ENCODE measurements around the gene DOCK7. TPM values are rescaled to one million over a fixed set of nuclear protein-coding genes. Genes with fewer than 3 reads are reported as not detected.
"Not testable (repeated sequence)": the region's sequence is repeated elsewhere in the genome, so short reads cannot be mapped to it uniquely, and the experiment has no call there.

Gene DOCK7
- total RNA-seq, 2 donors from 2014 or later: 8.3 to 20.2 TPM

DNA sequence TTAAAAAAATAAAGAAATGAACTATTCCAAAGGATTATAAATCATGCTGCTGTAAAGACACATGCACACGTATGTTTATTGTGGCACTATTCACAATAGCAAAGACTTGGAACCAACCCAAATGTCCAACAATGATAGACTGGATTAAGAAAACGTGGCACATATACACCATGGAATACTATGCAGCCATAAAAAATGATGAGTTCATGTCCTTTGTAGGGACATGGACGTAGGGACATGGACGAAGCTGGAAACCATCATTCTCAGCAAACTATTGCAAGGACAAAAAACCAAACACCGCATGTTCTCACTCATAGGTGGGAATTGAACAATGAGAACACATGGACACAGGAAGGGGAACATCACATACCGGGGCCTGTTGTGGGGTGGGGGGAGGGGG lies 160.8 kb downstream of the DOCK7 start:
- not testable (repeated sequence) for H3K36me3 Mint-ChIP-seq; H3K27ac Mint-ChIP-seq; DNase-seq (ENCODE audit: low spot score in 2 of 2); H3K9me3 Mint-ChIP-seq; ATAC-seq

DNA sequence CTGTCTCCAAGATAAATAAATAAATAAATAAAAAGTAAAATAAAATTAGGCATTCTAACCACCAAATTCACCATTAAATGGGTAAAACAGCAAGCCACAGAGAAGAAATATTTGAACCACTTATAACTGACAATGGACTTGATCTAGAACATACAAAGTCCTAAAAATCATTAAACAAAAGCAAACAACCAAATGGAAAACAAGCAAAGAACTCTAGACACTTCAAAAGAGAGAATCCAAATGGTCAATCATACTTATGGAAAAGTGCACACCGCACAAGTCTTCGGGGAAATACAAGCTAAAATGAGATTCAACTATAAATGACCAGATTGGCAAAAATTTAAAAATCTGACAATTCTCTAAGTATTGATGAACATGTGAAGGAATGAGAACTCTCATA lies 164.3 kb downstream of the DOCK7 start:
- DNase-seq (ENCODE audit: low spot score in 2 of 2) (no peak), ATAC-seq (no peak)
- H3K27ac Mint-ChIP-seq: no peak overlapping the region
- H3K36me3 Mint-ChIP-seq: peaks cover 17% of the 10 kb centered on the region in 2 donors
- H3K9me3 Mint-ChIP-seq: peaks cover 5% of the 10 kb centered on the region in 2 donors

DNA sequence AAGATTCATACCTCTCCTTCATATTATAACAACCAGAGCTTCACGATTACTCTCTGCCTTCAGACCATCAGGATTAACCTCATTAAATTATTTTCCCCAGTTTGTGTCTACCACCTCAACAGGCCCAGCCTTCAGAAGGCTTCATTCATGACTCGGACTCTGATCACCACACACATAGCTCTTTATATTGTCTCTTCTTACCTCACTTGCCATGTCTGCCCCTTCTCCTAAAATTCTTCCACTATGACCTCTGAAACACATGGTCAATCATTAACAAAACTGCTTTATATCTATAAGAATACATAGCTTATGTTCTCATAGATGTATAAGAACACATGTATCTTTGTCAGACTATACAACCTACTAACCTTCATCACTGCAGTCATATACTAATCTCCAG lies 171.6 kb downstream of the DOCK7 start:
- DNase-seq (ENCODE audit: low spot score in 2 of 2) (no peak), ATAC-seq (no peak)
- Mint-ChIP-seq H3K36me3 (peaks cover 18 to 21% of the 10 kb centered on the region in 2 donors), H3K9me3 (peaks cover 5% of the 10 kb centered on the region in 2 donors), H3K27ac (no peak overlapping the region)

DNA sequence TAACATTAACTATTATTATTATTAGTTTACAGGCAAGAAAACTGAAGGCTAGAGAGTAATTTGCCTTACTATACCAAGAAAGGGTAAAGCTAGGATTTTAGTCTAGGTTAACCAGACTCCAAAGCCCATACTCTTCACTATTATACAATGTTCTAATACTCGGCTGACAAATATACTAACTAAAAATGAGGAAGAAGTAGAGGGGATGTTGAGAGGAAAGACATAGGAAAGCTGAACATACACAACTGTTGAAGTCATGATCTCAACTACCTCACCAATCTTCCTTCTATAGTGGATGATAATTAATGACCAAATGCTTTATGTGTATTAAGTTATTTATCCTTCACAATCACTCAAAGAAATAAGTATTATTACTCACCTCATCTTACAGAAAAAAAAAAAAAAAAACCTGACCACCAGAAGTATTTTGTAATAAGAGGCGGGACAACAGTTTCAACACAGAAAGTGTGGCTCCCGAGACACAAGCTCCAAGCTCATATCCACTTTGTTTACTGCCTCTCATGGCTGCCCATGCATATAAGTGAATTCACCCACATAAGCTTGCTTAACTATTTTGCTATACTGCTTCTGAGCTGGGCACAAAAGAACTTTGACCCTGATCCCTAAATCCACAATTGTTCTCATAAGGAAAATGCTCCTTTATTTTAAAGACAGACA lies 173.3 kb downstream of the DOCK7 start:
- Mint-ChIP-seq H3K9me3 (peaks cover 5% of the 10 kb centered on the region in 2 donors), H3K36me3 (peaks cover 11% of the 10 kb centered on the region in 2 donors), H3K27ac (no peak overlapping the region)
- no peak for ATAC-seq
- DNase-seq (ENCODE audit: low spot score in 2 of 2): no peak

DNA sequence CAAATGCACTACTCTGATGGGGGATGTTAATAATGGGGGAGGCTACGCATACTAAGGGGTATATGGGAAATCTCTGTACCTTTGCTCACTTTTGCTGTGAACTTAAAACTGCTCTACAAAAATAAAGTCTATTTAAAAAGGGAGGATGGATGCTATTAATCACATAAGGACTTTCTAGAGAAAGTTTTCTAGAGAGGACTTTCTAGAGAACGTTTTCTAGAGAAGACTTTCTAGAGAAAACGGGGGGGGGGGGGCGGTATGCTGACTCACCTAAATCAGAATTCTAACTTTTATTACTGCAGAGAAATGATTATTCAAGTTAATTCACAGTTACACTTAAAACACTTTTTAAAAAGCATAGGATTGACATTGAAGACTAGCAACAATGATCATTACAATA lies 175.2 kb downstream of the DOCK7 start:
- H3K9me3 Mint-ChIP-seq: no peaks in the 10 kb centered on the region
- ATAC-seq (no peak), DNase-seq (ENCODE audit: low spot score in 2 of 2) (no peak)
- peaks cover 0 to 4% of the 10 kb centered on the region in 2 donors for H3K36me3 Mint-ChIP-seq
- no peak overlapping the region for H3K27ac Mint-ChIP-seq

DNA sequence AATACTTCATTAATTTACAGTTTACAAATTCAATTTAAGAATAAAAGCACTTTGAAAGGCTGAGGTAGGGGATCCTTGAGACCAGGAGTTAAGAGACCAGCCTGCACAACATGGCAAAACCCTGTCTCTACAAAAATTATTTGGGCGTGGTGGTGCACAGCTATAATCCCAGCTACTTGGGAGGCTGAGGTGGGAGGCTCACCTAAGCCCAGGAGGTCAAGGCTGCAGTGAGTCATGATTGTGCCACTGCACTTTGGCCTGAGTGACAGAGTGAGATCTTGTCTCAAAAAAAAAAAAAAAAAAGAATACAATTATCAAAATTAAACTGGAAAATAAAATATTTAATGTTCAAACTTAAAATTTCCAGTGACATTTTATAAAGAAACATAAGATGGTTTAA lies 179.2 kb downstream of the DOCK7 start:
- no peak overlapping the region for H3K27ac Mint-ChIP-seq
- H3K36me3 Mint-ChIP-seq: peaks cover 0 to 4% of the 10 kb centered on the region in 2 donors
- ATAC-seq (no peak), DNase-seq (ENCODE audit: low spot score in 2 of 2) (no peak)
- no peaks in the 10 kb centered on the region for H3K9me3 Mint-ChIP-seq

DNA sequence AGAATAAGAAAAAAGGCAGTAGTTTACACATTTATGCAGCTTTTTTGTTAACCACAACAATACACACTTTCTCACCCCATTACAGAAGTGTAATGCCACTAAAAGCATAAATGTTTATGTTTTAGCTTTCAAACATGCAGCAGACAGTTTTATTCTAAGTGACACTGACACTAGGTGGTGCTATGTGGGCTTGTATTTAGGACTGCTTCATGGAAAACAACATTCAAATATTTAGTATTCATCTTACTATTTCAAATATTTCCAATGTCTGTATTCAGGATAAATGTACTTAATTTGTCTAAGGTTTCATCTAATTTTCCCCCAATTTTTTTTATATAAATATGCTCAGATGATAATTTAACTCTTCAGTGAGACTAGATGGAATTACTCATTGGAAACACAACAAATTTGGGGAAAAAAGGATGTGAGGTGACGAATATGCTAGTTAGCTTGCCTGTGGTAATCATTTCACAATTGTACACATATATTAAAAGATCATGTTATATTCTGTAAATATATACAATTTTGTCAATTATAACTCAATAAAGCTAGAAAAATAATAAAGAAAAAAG lies 179.9 kb downstream of the DOCK7 start:
- Mint-ChIP-seq H3K36me3 (peaks cover 0 to 4% of the 10 kb centered on the region in 2 donors), H3K9me3 (no peaks in the 10 kb centered on the region), H3K27ac (no peak overlapping the region)
- ATAC-seq (no peak), DNase-seq (ENCODE audit: low spot score in 2 of 2) (no peak)

DNA sequence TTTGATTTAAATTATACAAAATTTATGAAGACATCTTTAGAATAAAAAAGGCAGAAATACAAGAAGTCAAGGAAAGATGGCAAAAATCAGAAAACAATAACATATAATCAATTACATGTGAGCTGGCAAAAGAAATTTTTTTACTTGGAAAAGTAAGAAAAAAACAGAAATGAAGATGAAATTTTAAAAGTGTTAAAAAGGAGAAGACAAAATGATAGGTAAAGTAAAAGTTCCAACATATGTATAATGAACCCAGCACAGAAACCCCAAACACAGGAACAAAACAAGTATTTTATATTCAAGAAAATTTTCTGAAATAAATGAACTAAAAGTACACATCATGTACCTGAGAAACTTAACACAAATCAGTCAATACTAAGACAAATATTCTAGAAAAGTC lies 188.0 kb downstream of the DOCK7 start:
- Mint-ChIP-seq H3K27ac (no peak overlapping the region), H3K36me3 (no peaks in the 10 kb centered on the region), H3K9me3 (no peaks in the 10 kb centered on the region)
- ATAC-seq: no peak
- no peak for DNase-seq (ENCODE audit: low spot score in 2 of 2)

DNA sequence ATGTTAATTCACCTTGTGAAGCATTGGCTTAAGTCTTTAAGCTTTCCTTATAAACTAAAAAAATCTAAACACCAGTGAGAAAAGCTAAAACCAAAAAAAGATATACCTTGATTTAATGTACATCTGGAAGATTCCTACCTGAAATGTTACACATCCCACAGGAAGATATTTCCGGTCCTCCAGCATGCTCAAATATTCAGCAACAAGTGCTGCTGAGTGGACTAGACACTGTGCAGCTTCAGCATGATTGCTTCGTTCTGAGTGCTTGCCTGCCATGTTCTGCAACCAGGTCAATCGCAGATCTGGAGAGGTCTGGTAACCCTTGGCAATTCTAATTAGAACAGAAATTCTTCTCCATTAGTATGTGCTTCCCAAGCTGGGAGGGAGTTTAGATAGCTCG lies 194.0 kb downstream of the DOCK7 start:
- Mint-ChIP-seq H3K9me3 (no peaks in the 10 kb centered on the region), H3K27ac (no peak overlapping the region), H3K36me3 (no peaks in the 10 kb centered on the region)
- DNase-seq (ENCODE audit: low spot score in 2 of 2) (no peak), ATAC-seq (no peak)

DNA sequence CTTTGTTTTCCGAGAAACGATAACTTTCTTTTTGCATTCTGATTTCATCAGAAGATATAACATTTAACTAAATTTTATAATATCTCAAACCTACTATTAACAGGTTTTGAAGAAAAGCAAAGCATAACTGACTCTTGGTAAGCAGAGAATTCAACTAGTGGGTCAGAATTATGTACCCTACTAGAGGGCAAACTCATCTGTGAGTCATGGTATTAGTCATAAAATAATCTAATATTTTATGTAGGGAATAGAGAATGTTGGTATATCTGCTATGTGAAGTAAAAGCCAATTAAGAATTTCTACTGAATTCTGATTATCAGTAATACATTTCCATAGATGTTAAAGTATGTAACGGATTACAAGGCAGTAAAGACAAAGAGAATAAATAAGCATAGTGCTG lies 194.5 kb downstream of the DOCK7 start:
- no peak for DNase-seq (ENCODE audit: low spot score in 2 of 2)
- Mint-ChIP-seq H3K27ac (no peak overlapping the region), H3K9me3 (no peaks in the 10 kb centered on the region), H3K36me3 (no peaks in the 10 kb centered on the region)
- no peak for ATAC-seq

DNA sequence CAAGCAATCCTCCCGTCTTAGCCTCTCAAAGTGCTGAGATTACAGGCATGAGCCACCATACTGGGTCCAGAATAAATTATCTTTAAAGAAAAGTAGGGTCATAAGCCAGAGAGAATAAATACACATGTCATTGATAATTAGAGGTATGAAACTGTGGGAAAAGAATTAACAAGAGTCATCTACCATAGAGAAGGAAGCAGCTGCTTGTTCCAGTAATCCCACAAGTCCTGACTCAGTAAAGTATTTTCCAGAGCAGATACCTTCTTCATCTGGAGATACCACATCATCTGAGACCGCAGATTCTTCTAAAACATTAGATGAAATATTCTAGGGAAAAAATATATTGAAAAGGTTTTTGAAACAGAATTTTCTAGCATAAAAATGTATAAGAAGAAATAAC lies 195.7 kb downstream of the DOCK7 start:
- Mint-ChIP-seq H3K27ac (no peak overlapping the region), H3K36me3 (peaks cover 0 to 6% of the 10 kb centered on the region in 2 donors), H3K9me3 (no peaks in the 10 kb centered on the region)
- ATAC-seq (no peak), DNase-seq (ENCODE audit: low spot score in 2 of 2) (no peak)

DNA sequence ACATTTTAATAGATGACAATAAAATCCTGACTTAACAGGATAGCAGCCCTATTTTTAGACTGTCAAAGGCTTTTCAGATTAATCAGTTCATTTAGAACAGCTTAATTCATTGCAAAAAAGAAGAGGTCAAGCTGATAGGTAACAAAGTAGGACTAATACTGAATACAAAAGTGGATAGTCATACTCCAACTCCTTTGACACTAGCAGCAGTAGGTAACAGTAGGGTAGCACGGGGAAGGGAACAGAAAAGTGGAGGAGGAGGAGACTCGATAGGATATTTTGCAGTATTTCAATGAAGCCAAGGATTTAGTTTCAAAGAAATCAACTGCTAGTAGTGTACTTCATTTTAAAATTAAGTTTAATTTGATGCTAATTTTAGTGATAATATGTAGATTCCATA lies 200.2 kb downstream of the DOCK7 start:
- DNase-seq (ENCODE audit: low spot score in 2 of 2): no peak
- H3K36me3 Mint-ChIP-seq: peaks cover 0 to 6% of the 10 kb centered on the region in 2 donors

DNA sequence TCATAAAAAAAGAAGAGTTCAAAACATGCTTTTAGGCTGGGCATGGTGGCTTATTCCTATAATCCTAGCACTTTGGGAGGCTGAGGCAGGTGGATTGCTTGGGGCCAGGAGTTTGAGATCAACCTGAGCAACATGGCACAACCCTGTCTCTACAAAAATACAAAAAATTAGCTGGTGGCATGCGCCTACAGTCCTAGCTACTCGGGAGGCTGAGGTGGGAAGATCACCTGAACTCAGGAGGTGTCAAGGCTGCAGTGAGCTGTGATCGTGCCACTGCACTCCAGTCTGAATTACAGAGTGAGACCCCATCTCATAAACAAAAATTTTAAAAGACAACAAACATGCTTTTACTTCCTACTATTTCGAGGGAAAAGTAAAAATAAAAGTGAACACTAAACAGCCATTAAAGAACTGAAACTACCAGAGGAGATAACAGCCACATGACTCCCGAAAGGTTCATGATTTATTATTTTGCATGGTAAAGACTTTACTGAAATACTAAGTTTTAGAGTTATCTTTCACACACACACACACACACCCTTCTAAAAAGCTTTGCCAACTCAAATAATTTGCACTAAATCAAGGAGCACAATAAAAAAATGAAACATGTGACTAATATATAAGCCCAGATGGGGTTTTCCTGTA lies 203.2 kb downstream of the DOCK7 start:
- ATAC-seq: no peak
- Mint-ChIP-seq H3K27ac (no peak overlapping the region), H3K9me3 (no peaks in the 10 kb centered on the region), H3K36me3 (peaks cover 0 to 6% of the 10 kb centered on the region in 2 donors)
- no peak for DNase-seq (ENCODE audit: low spot score in 2 of 2)

More for the DNA sequence above, 200.2 kb downstream of the DOCK7 start:
- no peak overlapping the region for H3K27ac Mint-ChIP-seq
- ATAC-seq: no peak
- no peaks in the 10 kb centered on the region for H3K9me3 Mint-ChIP-seq

DNA sequence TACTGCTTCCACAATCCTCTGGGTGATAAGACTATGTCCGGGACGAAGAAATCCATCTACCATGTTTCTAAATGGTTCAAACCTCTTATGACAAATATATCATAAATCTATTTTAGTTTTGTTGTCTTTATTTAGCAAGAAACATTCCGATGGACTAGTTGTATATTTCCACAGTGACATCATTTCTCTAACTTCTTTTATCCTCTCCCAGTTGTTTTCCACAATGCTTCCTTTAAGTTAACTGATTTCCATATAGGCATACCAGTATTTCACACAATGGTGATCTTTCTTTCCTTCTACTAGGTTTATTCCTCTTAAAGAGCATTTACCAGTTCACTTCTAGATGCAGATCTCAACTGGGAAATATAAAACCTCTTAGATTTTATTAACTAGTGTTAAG lies 206.5 kb downstream of the DOCK7 start:
- no peak overlapping the region for H3K27ac Mint-ChIP-seq
- H3K36me3 Mint-ChIP-seq: no peaks in the 10 kb centered on the region
- ATAC-seq (no peak), DNase-seq (ENCODE audit: low spot score in 2 of 2) (no peak)
- H3K9me3 Mint-ChIP-seq: no peaks in the 10 kb centered on the region

DNA sequence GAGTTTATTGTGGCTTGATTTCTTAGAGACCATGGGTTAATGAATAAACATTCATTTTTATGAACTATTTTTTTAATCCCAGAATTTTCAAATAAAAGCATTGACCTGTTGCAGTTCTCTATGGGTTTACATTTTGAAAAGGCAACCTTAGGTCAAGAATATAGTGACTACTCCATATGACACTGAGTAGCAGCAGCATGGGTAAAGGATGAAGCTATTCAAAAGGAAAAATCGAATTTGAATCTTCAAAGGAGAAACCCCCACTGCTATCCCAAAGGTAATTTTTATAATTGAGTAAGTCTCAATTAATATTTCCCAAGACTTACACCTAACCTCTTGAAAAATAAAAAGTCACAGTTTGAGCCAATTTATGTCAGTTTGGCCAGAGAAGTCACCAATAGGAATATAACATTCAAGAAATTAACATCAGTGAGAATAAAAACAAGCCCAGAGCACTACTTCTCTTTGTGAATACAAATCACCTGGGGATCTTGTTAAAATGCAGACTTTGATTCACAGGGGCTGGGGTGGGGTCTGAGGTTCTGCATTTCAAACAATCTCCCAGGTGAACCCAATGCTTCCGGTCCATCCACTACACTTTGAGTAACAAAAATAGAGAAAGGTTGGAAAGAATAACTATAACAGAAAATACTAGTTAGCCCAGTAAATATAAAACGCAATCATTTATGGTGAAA lies 211.5 kb downstream of the DOCK7 start:
- ATAC-seq (no peak), DNase-seq (ENCODE audit: low spot score in 2 of 2) (no peak)
- H3K36me3 Mint-ChIP-seq: no peaks in the 10 kb centered on the region
- no peaks in the 10 kb centered on the region for H3K9me3 Mint-ChIP-seq
- H3K27ac Mint-ChIP-seq: no peak overlapping the region

DNA sequence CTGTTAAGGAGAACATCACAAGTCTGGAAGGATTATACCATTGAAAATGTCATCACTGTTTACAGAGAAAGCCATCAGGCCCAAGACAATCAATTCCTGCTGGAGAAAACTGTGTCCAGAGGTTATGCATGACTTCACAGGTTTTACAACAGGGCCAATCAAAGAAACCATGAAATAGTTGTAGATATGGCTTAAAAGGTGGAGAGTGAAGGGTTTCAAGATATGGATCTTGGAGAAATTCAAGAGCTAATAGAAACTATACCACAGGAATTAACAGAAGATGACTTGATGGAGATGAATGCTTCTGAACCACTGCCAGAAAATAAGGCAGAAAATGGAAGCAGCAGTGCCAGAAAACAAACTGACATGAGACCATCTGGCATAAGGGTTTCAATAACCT lies 221.1 kb downstream of the DOCK7 start:
- peaks cover 19 to 20% of the 10 kb centered on the region in 2 donors for H3K36me3 Mint-ChIP-seq
- no peak overlapping the region for H3K27ac Mint-ChIP-seq
- ATAC-seq (no peak), DNase-seq (ENCODE audit: low spot score in 2 of 2) (no peak)
- H3K9me3 Mint-ChIP-seq: peaks cover 7% of the 10 kb centered on the region in 2 donors

DNA sequence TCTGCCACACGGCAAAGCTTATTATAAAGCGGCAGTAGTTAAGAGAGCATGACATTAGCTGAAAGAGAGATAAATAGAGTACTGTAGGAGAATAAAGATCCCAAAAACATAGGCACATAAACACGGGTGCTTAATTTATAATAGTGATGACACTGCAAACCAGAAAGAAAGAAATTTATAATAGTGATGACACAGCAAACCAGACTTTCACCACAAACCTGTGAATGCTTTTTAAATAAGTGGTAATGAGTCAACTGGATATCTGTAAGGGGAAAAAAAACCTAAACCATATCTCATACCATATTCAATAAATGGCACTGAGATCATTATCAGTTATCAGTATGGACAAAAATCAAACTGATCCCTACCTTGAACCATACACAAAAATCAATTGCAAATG lies 225.8 kb downstream of the DOCK7 start:
- ATAC-seq (peak in 1 of 2 donors; percentile 49), DNase-seq (ENCODE audit: low spot score in 2 of 2) (no peak)
- peaks cover 0 to 5% of the 10 kb centered on the region in 2 donors for H3K36me3 Mint-ChIP-seq
- H3K9me3 Mint-ChIP-seq: peaks cover 0 to 3% of the 10 kb centered on the region in 2 donors
- H3K27ac Mint-ChIP-seq: no peak overlapping the region
